GM13977 (cell line): ENCODE results near the gene HSDL1.

ENCODE experiments used
- DNase-seq: peaks from one replicate; pipeline ENCODE4 v3.0.0; 2012; ENCODE audit warnings: low spot score
- CTCF ChIP-seq: IDR thresholded peaks from 2 replicates; pipeline ENCODE4 v1.5.1; 2012; ENCODE audit warnings: mild to moderate bottlenecking, control low read depth; ENCODE audit not compliant: insufficient read depth; ENCODE audit errors: extremely low read depth, missing control alignments
- in situ Hi-C: fragments of 300-500 bp; cut with MboI; formaldehyde crosslinking; loops from one replicate; pipeline ENCODE4 v1.12.0; 2022; ENCODE audit warnings: low sequenced_read_pairs, low pct_unique_long_range_greater_than_20kb, mixed read lengths, inconsistent platforms; ENCODE audit not compliant: unreplicated experiment

Gene HSDL1

DNA sequence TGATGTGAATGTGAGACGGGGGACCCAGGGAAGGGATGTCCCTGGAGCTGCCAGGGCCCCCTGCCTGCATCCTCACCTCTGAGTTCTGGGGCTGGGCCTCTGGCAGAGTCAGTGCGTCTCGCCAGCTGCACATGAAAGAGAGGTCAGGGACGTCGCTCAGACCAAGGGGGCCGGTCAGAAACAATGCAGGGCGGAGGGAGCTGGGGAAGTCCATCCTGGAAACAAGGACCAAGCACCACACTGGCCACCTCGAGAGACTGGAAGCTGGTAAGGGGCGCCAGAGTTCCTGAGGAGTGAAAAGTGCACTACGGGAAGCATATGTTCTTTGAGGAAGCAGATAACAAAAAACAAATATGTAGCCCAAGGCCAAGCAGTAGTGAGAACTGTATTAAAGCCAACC lies 39.8 kb upstream of the HSDL1 start:
- no peak for DNase-seq
- TF ChIP-seq CTCF: no peak
- in situ Hi-C loops: no loop called here

DNA sequence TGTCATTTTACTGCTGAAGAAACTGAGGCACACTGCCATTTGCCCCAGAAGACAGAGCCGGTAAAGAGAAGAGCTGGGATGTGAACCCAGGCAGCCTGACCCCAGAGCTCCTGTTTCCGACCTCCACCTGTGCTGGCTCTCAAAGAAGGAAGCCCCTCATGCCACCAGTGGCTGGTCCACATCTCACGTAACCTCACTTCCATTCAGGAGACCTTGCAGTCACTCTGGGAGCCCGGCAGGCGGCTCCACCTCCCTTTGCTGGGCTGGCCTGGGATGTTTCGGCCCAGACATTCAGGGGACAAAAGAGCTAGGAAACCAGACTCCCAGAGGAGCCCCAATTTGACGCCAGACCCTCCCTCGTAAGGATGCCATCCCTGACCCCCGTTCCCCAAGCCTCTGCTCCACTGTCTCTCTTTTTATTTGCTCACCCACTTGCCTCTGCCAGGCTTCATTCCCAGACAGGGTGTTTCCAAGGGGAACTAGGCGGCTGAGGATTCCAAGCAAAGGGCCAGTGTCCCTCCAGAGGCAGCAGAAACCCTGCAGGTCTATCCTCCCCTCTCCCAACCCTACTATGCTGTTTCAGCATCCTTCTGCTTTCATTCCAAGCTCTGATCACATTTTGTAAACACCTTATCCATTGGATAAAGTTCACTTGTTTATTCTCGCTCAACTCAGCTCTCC lies 39.1 kb upstream of the HSDL1 start:
- in situ Hi-C loops: no loop called here
- DNase-seq: no peak
- TF ChIP-seq CTCF: no peak

DNA sequence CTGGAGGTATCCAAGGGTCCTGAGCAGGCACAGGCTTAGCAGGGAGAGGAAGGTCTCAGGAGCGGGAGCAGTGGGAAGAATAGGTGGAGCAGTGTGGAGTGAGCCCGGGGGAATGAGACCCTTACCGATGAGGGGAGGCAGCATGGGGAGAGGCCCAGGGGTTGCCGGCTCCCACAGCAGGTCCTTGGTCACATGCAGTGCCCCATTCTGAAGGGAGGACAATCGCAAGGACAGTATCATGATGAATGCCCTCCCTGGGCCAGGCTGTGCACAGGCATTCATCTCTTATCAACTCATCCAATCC lies 38.5 kb upstream of the HSDL1 start:
- DNase-seq: no peak
- no peak for TF ChIP-seq CTCF
- in situ Hi-C loops: no loop called here

DNA sequence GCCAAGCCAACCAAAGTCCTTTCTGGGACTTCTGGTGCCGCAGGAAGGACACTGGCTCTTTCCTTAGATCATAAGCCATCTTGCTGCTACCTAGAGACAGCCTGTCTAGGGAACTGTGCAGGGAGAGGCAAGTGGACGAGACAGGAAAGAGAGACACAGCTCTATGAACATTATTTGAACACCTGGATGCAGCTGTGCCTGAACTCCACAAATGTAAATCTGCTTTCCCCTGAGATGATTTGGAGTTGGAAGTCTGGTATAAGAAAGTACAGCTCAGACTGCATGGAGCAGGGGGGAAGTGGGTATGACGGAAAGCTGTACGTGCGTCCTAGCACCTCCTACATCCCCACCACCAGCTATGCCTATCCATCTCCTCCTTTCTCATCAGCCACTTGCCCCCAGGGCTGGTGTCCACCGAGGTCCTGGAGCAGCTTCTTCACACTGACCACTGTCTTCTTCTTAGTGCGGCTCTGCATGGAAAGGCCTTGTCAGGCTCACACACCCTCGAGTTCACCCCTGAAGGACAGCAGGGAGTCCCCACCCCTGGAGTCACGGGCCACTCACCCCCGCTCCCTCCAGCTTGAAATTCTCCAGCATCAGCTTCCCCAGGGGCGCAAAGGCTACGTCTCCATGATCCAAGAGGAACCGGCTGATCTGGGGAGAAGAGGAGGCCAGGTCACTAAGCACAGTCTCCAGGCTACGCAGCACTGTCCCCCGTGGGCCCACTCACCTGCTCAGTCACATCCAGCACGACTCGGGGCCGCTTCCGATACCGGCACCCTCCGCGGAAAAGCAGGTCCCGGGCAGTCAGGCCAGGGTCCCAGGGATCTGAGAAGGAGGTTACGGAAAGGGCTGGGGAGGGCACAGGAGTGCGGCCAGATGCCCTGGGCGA lies 37.9 kb upstream of the HSDL1 start:
- in situ Hi-C loops: no loop called here
- no peak for DNase-seq
- no peak for TF ChIP-seq CTCF

DNA sequence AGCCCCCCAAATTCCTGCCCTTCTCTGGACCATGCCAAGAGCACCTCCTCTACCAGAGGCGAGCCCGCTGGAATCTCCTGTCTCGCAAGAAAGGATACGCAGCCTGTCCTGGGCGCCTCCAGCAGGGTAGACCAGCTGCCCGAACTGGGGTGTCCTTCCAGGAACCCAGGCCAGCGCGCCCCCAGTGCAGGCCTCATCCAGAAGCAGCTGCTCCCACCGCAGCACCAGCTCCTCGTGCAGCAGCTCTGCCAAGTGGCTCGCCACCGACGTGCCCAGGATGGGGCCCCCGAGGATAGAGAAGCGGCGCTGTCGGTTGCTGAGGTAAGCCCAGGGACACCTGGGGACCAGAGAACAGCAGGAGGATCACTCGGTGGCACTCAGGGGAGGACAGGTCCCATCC lies 37.1 kb upstream of the HSDL1 start:
- DNase-seq: no peak
- in situ Hi-C loops: no loop called here
- no peak for TF ChIP-seq CTCF

DNA sequence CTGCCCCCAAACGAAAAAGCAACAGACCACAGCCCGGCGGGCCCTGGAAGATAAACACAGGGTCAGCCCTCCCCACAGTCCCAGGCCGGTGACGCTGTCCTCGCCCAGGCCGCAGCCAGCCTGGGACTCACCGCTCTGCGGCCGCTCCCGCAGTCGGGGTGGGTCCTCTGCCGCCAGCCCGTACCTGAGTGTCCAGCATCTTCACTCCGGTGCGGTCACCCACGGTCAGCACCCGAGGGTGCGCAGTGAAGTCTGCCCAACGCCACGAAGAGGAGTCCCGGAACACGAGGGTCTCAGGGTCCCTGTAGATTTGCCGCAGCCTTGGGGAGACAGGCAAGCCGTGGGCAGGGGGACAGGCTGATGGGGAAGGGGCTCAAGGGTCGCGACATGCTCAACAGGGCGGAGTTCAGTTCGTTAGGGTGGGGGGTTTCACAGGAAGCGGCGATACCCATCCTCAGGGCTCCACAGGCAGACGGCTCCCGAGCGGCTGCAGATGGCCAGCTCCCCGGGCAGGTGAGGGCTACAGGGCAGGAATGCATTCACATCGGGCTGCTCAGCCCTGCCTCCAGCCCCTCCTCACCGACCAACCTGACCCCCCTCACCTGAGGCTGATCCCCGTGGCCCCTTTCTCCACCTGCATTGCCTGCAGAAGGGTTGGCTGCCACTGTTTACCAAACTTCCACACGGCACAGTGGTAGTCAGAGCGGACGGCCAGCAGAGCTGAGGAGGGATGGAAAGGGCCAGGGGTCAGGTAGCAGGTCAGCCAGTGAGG lies 36.4 kb upstream of the HSDL1 start:
- TF ChIP-seq CTCF: no peak
- in situ Hi-C loops: no loop called here
- no peak for DNase-seq
